CD4-positive, alpha-beta T cell treated with Interleukin-17A for 4 hours (primary cell): ENCODE results near the gene MT1G.
"Not testable (repeated sequence)": the region's sequence is repeated elsewhere in the genome, so short reads cannot be mapped to it uniquely, and the experiment has no call there.

Experiments used
- DNase-seq: peaks from one replicate; pipeline ENCODE4 v3.0.0-alpha.2; 2020; ENCODE audit warnings: mixed read lengths

The MT1G gene

DNA sequence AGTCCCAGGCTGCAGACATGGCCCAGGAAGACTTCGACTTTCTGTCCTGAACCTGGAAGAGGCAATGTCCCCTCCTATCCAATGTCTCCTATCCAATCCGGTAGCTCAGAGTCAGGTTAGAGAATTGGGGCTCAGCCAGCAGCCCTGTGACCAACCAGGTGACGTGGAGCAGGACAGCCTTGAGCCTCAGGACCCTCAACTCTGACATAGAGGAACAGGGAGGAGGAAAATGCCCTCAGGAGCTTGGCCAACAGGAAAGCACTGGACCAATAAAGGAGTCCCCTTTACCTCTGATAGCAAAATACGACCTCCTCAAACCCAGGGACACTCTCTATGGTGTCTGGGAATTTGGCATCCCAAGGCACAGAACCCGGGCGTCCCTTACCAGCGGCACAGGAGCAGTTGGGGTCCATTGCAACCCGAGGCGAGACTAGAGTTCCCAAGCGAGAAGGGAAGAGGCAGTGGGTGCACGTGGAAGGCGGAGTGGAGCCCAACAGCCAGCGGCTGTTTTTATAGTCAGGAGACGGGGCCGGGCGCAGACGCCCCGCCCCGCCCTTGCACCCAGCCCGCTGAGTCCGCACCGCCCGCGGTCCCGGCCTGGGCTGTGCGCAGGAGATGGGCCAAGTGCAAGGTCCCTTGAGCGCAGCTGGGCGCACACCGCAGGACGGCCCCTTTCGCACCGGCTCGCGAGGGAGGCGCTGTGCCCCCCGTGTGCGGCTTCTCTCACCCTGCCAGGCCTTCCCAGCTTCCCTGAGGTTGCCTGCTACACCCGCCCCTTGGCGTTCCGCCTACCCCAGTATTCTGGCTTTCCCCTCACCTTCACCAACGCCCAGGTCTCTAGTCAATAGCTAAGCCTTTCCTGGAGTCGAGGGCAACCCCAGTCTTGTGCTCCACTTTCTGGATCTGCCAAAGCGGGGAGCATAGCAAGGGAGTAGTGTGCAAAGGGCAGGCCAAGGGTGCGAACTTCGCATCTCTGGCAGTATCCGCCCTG is at the start of gene MT1G:
TSS of gene MT1G (minus strand) at position 485 of the 991 bp plus-strand sequence. CDS start at position 413, 72 bp downstream.
- peak; percentile 23 for DNase-seq

DNA sequence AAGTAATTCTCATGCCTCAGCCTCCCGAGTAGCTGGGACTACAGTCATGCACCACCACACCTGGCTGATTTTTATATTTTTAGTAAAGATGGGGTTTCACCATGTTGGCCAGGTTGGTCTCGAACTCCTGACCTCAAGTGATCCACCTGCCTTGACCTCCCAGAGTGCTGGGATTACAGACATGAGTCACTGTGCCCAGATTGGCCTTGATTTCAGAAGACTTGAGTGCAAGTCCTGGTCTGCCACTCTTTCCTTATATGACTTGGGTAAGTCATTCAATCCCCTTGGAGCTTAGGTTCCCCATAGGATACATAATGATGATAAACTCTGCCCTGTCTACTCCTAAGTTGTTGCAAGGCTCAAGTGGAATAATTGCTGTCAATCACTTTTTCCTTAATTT is 49.7 kb upstream of the MT1G start:
- DNase-seq: not testable (repeated sequence)

DNA sequence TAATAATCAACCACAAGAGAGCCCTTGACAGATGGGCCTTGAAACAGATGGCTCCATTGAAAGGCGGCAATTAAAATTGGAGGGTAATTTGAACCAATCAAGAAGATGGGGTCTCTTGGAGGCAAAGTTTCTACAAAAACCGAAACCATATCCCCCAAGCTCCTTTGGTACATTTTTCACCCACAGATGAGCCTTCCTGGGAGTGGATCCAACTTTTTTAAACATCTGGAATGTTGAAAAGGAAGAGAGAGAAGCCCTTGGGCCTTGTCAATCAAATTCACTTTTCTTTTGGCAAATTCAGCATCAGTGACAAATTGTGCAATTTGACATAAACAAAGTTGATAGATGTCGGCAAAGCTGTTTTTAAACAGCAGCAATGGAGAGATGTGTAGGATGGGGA is 48.9 kb upstream of the MT1G start:
- DNase-seq: no peak

DNA sequence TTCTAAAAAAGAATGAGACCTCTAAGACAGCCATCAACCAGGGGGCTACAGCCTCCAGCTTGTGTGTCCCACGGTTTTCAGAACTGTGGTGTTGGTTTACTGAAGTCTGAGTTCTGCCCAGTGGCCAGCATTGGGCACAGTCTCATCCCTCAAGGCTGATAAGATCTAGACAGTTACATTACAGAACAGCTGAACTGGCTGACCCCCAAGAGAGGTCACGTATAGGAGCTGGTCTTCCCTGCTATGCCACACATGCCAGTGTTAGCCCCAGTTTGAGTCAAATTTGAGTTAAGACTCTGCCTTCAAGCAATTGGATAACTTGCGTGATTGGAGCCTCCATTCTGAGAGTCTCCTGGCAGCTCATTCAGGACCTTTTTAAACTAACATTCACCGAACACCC is 47.3 kb upstream of the MT1G start:
- DNase-seq: no peak

DNA sequence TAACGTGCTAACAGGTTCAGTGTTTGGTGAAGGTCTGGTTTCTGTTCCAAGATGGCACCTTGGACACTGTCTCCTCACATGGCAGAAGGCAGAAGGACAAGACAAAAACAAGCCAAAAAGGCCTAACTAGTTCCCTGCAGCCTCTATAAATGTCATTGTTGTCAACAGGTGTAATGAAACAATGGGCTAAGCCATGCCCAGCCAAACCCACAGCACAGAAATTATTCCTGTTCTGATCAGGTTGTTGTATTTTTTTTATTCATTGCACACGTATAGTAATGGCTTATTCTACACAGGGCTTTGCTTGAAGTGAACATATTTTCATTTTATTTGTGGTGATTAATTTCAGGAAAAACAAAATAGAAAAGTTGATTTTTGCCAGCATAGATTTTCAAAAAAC is 45.9 kb upstream of the MT1G start:
- DNase-seq: no peak

DNA sequence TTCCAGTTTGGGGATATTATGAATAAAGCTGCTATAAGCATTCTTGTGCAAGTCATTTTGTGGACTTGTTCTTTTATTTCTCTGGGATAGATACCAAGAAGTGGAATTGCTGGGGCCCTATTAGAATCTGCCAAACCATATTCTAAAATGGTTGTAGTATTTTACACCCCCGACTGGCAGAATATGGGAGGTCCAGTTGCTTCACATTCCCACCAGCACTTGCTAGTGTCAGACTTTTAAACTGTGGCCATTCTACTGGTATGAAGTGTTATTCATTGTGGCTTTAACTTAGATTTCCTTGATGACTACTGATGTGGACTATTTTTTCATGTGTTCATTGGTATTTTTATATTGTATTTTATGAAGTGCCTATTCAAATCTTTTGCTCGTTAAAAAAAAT is 44.0 kb upstream of the MT1G start:
- no peak for DNase-seq

DNA sequence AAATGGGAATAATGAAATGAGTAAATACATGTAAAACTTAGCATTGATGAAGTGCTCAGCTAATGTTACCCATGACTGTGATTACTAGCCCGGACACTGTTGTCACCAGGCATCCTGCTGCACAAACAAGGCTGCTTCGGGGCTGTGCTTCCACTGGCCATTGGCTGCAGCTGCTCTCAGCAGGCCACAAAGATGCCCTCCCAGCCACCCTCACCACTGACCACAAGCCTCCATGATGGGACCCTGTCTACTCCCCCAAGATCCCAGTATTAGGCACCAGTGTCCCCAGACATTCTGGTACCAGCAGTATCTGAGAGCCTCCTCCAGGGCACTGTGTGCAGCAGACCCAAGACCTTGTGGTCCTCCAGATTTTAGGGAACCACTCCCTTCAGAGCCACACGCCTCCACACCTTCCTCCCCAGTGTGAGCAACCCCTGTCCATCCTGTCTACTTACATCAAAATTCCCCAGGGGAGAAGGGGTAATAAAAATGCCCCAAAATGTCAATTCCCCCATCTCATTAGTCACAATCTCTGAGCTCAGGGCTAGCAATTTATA is 42.4 kb upstream of the MT1G start:
- no peak for DNase-seq

DNA sequence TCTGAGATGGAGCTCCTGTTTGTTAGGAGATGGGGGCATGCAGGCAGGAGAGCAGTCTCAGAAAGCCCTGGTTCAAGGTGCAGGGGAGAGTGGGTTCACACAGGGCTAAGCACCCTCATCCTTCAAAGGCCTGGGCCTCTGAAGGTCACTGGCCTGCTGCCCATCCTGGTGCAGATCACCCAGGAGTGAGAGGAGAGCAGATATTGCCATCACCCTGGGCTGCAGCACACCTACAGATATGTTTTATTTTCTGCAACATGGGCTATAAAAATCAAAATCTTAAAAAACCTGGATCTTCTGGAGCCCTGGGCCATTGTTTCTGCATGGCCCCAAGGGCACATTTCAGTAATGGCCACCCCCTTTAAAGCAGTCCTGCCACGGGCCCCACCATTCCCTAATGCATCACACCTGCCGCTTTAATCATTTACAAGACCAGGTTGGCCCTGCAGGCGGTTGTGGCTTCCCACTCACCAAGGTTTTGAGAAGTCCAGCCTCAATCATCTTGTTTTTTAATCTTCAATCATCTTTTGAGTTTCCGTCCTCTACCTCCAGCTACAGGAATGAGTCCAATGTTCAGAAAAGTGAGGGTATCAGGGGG is 41.7 kb upstream of the MT1G start:
- DNase-seq: no peak

DNA sequence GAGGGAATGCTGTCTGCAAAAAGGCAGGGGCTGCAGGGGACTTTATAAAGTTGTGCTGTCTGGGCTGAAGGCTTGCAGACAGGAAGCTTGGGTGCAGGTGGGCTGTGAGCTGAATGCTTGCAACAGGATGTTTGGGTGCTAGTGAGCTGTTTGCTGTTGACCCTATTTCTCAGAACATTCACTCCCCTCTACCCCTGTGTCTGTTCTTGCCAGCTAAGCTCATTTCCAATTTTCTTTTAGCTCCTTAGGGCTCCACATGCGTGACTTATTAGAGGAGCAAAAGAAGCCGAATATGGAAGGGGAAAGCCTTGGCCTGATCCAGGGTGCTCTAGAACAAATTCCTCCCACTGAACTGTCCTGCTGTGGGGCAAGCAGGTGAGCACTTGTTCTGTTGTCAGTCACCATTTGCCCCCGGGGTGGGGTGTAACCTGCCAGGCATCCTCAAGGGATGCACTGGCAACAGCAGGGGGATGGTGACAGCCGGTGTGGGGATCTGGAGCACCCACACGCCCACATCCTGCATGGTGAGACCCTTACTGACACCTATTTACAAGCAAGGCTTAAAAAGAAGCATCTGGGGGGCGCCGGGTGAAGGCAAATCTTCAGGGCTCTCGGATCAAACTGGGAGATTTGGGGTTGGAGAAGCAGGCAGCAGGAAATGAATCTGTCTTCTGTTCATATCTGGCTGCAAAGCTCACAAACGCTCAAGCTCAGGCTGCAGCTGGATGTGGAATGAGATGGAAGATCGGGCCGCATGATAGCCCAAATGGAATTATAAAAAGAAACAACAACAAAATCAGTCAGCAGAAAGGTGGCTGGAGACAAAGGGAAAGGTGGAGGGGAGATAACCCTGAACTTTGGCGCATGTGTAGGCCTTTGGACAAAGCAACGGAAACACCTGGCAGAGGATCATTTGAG is 40.9 kb upstream of the MT1G start:
- DNase-seq: peak; percentile 69

DNA sequence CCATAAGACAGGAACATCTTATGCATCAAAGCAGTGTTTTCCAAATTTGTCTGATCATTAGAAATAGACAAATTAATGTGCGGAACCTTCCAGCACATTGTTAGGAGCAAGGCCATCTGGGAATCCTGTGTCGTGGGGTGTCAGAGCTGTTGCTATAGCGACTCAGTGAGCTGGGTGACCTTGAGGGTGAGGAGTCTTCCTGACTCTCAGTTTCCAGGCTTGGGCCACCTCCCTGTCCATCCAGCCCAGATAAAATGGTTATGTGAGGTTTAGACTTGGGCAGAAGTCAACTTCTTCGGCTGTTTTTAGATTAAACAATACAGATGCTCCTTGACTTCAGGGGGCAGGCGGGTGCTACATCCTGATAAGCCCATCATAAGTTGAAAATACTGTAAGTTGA is 35.0 kb upstream of the MT1G start:
- no peak for DNase-seq

DNA sequence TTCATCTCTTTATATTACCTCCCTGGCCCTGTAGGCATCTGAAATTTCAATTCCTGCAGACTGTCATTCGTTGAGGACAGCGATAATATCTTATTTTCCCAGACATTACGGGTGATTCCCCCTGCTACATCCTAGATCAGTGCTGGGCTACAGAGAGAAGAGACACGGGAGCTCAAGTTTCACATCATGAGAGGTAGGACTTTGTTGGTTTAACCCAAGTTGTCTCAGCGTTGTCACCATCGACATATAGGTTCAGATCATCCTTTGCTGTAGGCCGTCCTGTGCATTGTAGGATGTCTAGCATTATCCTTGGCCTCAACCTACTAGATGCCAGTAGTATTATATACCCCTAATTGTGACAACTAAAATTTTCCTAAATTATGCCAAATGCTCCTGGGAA is 33.7 kb upstream of the MT1G start:
- DNase-seq: no peak

DNA sequence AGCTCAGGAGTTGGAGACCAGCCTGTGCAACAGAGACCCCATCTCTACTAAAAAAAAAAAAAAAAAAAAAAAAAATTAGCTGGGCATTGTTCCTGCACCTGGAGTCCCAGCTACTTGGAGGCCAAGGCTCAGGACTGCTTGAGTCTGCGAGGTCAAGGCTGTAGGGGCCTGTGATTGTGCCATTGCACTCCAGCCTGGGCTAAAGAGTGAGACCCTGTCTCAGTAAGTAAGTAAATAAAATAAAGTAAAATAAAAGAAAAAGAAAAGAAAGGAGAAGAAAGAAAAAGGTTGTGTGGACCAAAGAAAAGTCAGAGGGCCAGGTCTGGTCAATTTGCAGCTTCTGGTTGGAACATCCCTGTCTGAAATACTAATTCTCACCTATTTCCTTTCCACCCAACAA is 32.8 kb upstream of the MT1G start:
- no peak for DNase-seq

DNA sequence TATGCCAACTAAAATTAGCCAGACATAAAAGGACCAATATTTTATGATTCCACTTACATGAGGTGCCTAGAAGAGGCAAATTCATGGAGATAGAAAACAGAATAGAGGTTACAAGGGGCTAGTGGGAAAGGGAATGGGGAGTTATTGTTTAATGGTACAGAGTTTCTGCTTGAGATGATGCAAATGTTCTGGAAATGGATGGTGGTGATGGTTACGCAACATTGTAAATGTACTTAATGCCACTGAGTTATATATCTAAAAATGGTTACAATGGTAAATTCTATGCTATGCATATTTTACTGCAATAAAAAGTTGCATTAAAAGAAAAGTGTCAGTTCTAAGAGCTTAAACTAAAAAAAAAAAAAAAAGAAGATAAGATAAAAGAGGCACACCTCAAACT is 32.3 kb upstream of the MT1G start:
- no peak for DNase-seq

DNA sequence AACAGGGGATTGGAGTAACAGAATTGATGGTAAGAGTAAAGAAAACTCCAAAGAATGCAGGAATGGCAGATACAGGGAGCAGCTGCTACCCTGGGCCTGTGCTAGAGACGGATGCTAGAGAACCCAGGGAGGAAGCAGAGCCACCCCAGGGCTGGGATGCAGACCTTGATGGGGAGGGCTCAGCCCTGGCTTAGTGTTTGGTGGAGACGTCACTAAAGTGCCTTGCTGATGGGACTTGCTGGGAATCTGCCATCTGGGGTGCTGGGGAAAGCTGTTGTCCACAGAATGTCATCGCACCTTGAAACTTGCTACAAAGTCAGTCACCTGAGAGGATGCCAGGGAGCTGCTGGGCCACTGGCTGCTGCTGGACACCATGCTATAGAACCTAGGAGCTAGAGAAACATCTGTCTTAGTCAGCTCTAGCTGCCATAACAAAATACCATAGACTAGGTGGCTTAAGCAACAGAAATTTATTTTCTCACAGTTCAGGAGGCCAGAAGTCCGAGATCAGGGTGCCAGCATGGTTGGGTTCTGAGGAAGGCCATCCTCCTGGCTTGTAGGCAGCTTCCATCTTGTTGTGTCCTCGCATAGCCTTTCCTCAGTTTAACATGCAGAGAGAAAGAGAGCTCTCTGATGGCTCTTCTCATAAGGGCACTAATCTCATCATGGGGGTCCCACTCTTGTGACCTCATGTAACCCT is 29.7 kb upstream of the MT1G start:
- DNase-seq: no peak

DNA sequence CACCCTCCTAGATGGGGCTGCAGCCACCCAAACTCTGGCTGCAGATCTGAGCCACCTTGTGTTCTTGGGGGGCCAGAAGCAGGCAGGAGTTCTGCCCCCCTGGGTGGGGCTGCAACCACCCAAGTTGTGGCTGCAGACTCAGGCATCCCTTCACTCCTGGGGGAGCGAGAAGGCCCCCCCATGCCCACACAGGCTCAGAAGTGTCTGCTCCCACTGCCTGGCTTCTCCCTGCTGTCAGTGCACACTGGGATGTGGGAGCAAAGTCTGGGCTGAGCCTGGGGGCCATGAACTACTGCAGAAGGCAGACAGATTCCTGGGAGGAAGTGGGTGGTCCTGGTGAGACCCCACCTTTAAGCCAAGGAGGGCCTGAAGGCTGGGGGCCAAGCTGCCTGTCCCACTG is 27.4 kb upstream of the MT1G start:
- no peak for DNase-seq

DNA sequence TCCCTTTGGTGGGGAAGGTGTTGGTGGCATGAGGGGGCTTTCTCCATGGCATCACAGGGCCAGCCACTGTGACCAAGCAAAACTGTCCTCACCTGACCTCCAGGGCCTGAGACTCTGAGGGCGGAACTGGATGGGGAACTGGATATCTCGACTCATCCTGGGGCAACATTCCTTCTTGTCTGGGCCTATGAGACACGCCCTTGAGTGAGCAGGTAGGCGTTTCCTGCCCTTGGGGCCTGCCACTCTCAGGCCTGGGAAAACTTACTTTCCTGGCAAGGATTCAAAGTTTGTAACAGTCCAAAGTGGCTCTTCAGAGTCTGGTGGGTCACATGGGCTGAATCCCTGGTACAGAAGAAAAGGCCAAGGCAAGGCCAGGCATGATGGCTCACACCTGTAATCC is 24.0 kb upstream of the MT1G start:
- DNase-seq: no peak

DNA sequence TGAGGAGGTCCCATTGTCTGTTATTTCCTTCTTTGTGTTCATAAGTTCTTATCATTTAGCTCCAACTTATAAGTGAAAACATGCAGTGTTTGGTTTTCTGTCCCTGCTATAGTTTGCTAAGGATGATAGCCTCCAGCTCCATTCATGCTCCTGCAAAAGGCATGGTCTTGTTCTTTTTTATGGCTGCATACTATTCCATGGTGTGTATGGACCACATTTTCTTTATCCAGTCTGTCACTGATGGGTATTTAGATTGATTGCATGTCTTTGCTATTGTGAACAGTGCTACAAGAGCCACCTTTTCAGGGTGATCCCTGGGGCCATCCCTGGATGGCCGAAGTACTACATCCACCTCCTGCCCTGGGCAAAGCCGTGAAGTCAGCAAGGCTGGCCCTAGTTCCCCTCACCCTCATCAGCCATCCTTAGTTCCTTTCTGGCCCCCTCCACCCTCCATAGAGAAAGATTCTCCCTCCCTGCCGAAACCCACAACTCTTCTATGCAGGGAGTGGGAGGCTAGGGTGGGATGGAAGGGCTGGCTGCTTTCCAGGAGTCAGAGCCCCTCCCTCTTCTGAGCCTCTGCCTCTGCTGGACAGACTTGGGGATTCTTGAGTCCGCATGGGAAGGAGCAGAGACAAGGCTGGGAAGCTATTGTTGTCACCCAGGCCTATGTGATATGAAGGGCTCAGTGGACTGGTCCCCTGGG is 22.7 kb upstream of the MT1G start:
- DNase-seq: no peak

DNA sequence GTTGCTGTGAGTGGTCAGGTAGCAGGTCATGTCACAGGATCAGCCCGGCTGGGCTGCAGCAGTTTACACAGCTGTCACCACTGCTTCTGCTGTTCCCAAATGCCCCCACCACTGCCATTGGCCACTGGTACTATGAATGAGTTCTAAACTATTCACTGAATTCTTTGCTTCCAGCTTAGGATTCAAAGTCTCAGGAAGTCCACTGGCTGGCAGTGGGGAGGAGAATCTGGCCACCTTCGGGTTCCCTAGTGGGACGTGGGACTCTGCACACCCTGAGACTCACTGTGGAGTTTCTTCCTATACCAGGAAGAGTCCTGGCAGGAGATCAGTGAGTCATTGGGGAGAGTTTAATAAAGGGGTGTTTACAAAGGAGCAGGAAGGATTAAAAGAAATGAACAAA is 21.3 kb upstream of the MT1G start:
- no peak for DNase-seq

DNA sequence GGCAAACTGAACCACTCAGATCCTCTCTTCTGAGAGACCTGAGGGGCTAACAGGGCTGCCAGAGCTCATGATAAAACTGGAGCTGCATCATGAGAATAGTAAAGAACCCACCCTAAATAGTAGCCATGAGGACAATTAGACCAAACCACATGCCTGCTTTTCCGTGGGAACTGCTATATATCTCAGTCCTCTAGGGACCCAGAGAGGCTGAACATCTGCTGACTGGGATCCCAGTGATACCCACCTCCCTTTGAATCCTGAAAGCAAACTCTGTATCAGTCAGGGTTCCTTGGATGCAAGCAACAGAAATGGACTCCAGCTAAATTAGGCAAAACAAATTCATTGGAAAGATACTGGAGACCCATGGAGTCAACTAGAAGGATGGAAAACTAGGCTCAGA is 20.9 kb upstream of the MT1G start:
- no peak for DNase-seq

DNA sequence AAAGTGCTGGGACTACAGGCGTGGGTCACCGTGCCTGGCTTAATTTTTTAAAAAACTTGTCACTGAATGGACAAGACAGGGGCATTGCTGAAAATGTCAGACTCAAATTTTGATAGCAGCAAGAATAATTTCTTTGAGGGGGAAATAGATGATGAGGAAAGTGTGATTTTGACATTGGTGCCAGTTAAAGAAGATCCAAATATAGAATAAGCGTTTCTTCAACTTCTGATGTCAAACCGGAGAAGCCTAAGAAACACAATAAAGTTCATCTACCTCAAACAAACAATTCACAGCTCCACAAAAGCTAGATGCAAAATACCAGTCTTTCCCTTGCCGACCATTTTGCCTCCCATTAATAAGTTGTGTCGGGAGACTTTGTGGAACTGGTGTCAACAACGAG is 18.9 kb upstream of the MT1G start:
- DNase-seq: no peak

DNA sequence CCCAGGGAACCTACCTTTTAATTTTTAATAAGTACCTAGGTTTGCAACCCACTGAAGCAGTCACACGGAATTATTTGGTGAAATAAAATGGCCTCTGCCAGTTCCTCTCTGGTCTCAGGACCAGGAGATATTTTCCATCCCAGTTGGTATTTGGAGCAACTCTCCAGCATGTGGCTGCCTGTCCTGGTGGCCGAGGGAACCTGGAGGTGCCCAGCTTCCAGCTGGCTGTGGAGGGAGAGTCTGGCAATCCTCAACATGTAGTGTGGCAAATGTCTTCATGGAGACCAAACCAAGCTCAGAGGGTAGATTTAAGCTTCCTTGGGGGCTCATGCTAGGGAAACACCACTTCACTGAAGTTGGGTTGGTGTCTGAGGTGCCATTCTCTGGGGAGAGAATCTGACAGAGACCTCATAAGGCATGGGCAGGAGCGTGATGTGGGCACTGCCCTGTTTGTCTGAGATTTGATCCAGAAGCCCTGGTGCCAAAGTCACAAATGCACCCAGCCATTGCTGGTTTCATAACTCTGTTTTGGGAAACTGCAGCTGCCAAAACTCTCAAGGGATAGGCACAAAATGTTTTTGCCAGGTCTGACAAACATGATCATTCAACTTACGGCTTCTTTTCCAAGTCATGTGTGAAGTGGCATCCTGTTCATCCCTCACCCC is 17.2 kb upstream of the MT1G start:
- no peak for DNase-seq
